H1 (cell line): ENCODE measurements around the gene CNTN6.

ENCODE experiments used
- EP300 ChIP-seq, 2 experiments: IDR thresholded peaks; 1 replicate in 1 of 2; 2 replicates in 1 of 2; pipeline ENCODE4 v1.6.1; 2011 to 2012; ENCODE audit warnings: low read depth in 2 of 2, low read length in 2 of 2, mild to moderate bottlenecking in 2 of 2, borderline replicate concordance in 1 of 2, inconsistent platforms in 1 of 2, moderate library complexity in 1 of 2
- JUN ChIP-seq: IDR thresholded peaks from 2 replicates; pipeline ENCODE4 v1.6.1; 2011; ENCODE audit warnings: low read depth, mild to moderate bottlenecking, improper control_type of control experiment, low read length
- POLR2A ChIP-seq, 2 experiments: IDR thresholded peaks; 1 replicate in 1 of 2; 2 replicates in 1 of 2; pipeline ENCODE4 v1.6.1; 2011; ENCODE audit warnings: low read depth in 2 of 2, low read length in 2 of 2, mild to moderate bottlenecking in 2 of 2; ENCODE audit errors: control extremely low read depth in 1 of 2
- YY1 ChIP-seq: IDR thresholded peaks from 2 replicates; pipeline ENCODE4 v1.6.1; 2011; ENCODE audit warnings: low read depth, mild to moderate bottlenecking, low read length
- TF ChIP-seq, protein P1 (sequence below), 3 experiments: IDR thresholded peaks; 1 replicate in 2 of 3; 2 replicates in 1 of 3; pipeline versions ENCODE4 v1.5.1 to v1.6.1; 2011; ENCODE audit warnings: low read length in 3 of 3, mild to moderate bottlenecking in 3 of 3, inconsistent platforms in 2 of 3, low read depth in 1 of 3, moderate library complexity in 1 of 3; ENCODE audit not compliant: insufficient read depth in 1 of 3; ENCODE audit errors: control extremely low read depth in 1 of 3

DNA sequence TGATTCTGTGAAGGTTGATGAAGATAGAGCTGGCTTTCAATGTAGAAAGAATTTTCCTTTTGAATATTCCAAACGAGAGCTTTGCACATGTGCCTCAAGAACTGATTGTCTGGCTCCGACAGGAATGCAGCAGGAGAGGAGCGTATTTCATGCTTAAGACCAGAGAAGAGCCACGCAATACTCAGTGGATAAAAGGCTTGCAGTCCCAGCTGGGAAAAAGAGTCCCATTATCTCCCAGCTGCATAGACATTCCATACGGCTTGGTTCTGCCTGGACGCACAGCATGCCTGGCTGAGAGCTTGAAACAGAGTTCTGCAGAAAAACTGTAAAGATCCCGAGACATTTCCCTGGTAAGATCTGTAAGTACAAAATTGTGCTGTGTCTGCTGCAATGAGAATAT is at the start of gene CNTN6:
- TF ChIP-seq POLR2A (IDR thresholded peaks at IDR 0.05; ENCODE audit: control extremely low read depth in 1 of 2, low read depth in 2 of 2, low read length in 2 of 2) (no peak), EP300 (IDR thresholded peaks at IDR 0.05; ENCODE audit: borderline replicate concordance in 1 of 2, low read depth in 2 of 2, low read length in 2 of 2) (no peak), JUN (no peak), YY1 (no peak)
- TF ChIP-seq, protein P1, sequence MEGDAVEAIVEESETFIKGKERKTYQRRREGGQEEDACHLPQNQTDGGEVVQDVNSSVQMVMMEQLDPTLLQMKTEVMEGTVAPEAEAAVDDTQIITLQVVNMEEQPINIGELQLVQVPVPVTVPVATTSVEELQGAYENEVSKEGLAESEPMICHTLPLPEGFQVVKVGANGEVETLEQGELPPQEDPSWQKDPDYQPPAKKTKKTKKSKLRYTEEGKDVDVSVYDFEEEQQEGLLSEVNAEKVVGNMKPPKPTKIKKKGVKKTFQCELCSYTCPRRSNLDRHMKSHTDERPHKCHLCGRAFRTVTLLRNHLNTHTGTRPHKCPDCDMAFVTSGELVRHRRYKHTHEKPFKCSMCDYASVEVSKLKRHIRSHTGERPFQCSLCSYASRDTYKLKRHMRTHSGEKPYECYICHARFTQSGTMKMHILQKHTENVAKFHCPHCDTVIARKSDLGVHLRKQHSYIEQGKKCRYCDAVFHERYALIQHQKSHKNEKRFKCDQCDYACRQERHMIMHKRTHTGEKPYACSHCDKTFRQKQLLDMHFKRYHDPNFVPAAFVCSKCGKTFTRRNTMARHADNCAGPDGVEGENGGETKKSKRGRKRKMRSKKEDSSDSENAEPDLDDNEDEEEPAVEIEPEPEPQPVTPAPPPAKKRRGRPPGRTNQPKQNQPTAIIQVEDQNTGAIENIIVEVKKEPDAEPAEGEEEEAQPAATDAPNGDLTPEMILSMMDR (IDR thresholded peaks at IDR 0.05; ENCODE audit: control extremely low read depth in 1 of 3, insufficient read depth in 1 of 3, low read depth in 1 of 3, low read length in 3 of 3): no peak
